Measurements from ENCODE around the gene AAK1. TPM values are rescaled to one million over a fixed set of nuclear protein-coding genes. Genes with fewer than 3 reads are reported as not detected.
"Not testable (repeated sequence)": the region's sequence is repeated elsewhere in the genome, so short reads cannot be mapped to it uniquely, and the experiment has no call there.

The AAK1 gene
- total RNA-seq, 1 experiment from 2014 or later, result 46.8 TPM

DNA sequence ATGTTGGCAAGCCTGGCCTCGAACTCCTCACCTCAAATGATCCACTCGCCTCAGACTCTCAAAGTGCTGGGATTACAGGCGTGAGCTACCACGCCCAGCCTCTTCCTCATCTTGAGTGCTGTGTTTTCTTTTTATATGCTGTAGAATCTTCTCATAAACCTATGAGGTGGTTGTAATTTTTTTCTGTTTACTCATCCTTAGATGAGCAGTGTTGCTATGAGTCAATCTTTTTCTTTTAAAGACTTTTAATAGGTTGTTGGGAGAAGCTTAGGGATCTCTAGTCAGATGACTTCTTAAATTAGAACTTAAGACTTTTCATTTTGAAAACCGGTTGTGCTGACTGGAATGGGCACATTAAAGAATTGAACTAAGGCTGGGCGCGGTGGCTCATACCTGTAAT is 8.7 kb upstream of the AAK1 start:
- peak; percentile 97 for ATAC-seq

GRCh38 chr2:69647196-69647595 is 3.7 kb upstream of the AAK1 start:
- intact Hi-C loops (cut with micrococcal nuclease); H3K36me3 ChIP-seq (ENCODE audit: low read depth, low read length); H3K27ac ChIP-seq (ENCODE audit: low read length); H2AFZ ChIP-seq (ENCODE audit: low read length); ATAC-seq; CTCF ChIA-PET; H3K27me3 ChIP-seq (ENCODE audit: low read length); BruUV-seq (replicated peaks); H3K9ac ChIP-seq (ENCODE audit: low read length); H3K4me2 ChIP-seq (ENCODE audit: low read length); H3F3A ChIP-seq (ENCODE audit: low read length, unreplicated experiment); H3K4me3 ChIP-seq (ENCODE audit: low read length); H3K9me3 ChIP-seq (ENCODE audit: low read length); POLR2A ChIA-PET (ENCODE audit: unreplicated experiment); DNase-seq; H4K20me1 ChIP-seq (ENCODE audit: low read length); H3K9me2 ChIP-seq (replicated peaks; ENCODE audit: low read length): not testable (repeated sequence)
- peaks cover 24% of the 10 kb centered on the region for H3K79me2 ChIP-seq (ENCODE audit: low read length)
- peaks cover 25% of the 10 kb centered on the region for H3K4me1 ChIP-seq (ENCODE audit: insufficient read depth, low read length)

More for the DNA sequence above, 8.7 kb upstream of the AAK1 start:
- TF ChIP-seq EZH2 (IDR thresholded peaks at IDR 0.05; ENCODE audit: low read length, unreplicated experiment) (no peak), EZH2phosphoT487 (IDR thresholded peaks at IDR 0.05; ENCODE audit: borderline replicate concordance, low read length) (no peak)
- TF ChIP-seq, protein P1, sequence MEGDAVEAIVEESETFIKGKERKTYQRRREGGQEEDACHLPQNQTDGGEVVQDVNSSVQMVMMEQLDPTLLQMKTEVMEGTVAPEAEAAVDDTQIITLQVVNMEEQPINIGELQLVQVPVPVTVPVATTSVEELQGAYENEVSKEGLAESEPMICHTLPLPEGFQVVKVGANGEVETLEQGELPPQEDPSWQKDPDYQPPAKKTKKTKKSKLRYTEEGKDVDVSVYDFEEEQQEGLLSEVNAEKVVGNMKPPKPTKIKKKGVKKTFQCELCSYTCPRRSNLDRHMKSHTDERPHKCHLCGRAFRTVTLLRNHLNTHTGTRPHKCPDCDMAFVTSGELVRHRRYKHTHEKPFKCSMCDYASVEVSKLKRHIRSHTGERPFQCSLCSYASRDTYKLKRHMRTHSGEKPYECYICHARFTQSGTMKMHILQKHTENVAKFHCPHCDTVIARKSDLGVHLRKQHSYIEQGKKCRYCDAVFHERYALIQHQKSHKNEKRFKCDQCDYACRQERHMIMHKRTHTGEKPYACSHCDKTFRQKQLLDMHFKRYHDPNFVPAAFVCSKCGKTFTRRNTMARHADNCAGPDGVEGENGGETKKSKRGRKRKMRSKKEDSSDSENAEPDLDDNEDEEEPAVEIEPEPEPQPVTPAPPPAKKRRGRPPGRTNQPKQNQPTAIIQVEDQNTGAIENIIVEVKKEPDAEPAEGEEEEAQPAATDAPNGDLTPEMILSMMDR (conservative IDR thresholded peaks at IDR 0.05; ENCODE audit: low read depth, low read length), result no peak
- Histone ChIP-seq H3K9me3 (ENCODE audit: low read length) (no peaks in the 10 kb centered on the region), H3K9me2 (replicated peaks; ENCODE audit: low read length) (no peaks in the 10 kb centered on the region), H3K27me3 (ENCODE audit: low read length) (no peaks in the 10 kb centered on the region), H3K79me2 (ENCODE audit: low read length) (no peaks in the 10 kb centered on the region), H4K20me1 (ENCODE audit: low read length) (no peaks in the 10 kb centered on the region), H3K36me3 (ENCODE audit: low read depth, low read length) (no peaks in the 10 kb centered on the region), H3K4me1 (ENCODE audit: insufficient read depth, low read length) (peaks cover 20% of the 10 kb centered on the region), H2AFZ (ENCODE audit: low read length) (no peak overlapping the region), H3K9ac (ENCODE audit: low read length) (no peak overlapping the region), H3F3A (ENCODE audit: low read length, unreplicated experiment) (no peaks in the 10 kb centered on the region), H3K4me2 (ENCODE audit: low read length) (peak overlapping the region; percentile 37; the same call in 1 of the 2 replicates), H3K4me3 (ENCODE audit: low read length) (no peak overlapping the region), H3K27ac (ENCODE audit: low read length) (peak overlapping the region; percentile 83)
- ChIA-PET CTCF (no interaction called here), POLR2A (ENCODE audit: unreplicated experiment) (interaction anchor here (0.6 kb wide), 1 partner anchor 242 kb away, joined by 3 read pairs; the partner anchor contains the start of gene SNRNP27)
- intact Hi-C loops (cut with micrococcal nuclease), result loop anchor here (1.0 to 2.0 kb wide), 2 partner anchors 16 to 43 kb away; no protein-coding TSS in a partner anchor
- no TSS peak for BruUV-seq (replicated peaks)
- peak; percentile 95 for DNase-seq

GRCh38 chr2:69646714-69647113 is 3.2 kb upstream of the AAK1 start:
- POLR2A ChIA-PET (ENCODE audit: unreplicated experiment), result no interaction called here
- Histone ChIP-seq H3K36me3 (ENCODE audit: low read depth, low read length) (no peaks in the 10 kb centered on the region), H3K79me2 (ENCODE audit: low read length) (peaks cover 29% of the 10 kb centered on the region), H3F3A (ENCODE audit: low read length, unreplicated experiment) (no peaks in the 10 kb centered on the region), H3K4me2 (ENCODE audit: low read length) (no peak overlapping the region), H4K20me1 (ENCODE audit: low read length) (no peaks in the 10 kb centered on the region), H3K27ac (ENCODE audit: low read length) (no peak overlapping the region), H3K4me1 (ENCODE audit: insufficient read depth, low read length) (peaks cover 21% of the 10 kb centered on the region), H3K27me3 (ENCODE audit: low read length) (no peaks in the 10 kb centered on the region), H3K4me3 (ENCODE audit: low read length) (no peak overlapping the region), H3K9me3 (ENCODE audit: low read length) (no peaks in the 10 kb centered on the region), H3K9me2 (replicated peaks; ENCODE audit: low read length) (no peaks in the 10 kb centered on the region), H3K9ac (ENCODE audit: low read length) (no peak overlapping the region), H2AFZ (ENCODE audit: low read length) (no peak overlapping the region)
- no peak for ATAC-seq
- BruUV-seq (replicated peaks), result no TSS peak
- no peak for TF ChIP-seq EZH2 (IDR thresholded peaks at IDR 0.05; ENCODE audit: low read length, unreplicated experiment)
- TF ChIP-seq, protein P1 (conservative IDR thresholded peaks at IDR 0.05; ENCODE audit: low read depth, low read length), result no peak
- no peak for TF ChIP-seq EZH2phosphoT487 (IDR thresholded peaks at IDR 0.05; ENCODE audit: borderline replicate concordance, low read length)
- intact Hi-C loops (cut with micrococcal nuclease), result no loop called here
- CTCF ChIA-PET, result no interaction called here
- DNase-seq, result no peak
